ENCODE results near the gene RBFOX2.

Gene RBFOX2

DNA sequence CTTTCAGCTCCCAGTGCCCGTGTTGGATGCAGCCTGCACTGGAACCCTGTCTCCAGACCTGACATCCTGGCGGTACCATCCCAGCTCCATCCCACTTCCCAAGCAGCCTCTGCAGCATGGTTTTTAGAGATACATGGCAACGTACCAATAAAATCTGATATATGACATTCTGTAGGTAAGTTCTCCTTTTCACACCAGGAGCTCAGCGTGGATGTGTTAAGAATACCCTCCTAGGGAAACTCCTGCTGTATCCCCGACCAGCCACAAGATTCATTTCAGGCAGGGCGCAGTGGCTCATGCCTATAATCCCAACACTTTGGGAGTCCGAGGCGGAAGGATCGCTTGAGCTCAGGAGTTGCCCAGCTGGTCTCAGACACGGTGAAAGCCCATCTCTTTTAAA, 295.6 kb downstream of the RBFOX2 start:
- TF ChIP-seq, protein P1, sequence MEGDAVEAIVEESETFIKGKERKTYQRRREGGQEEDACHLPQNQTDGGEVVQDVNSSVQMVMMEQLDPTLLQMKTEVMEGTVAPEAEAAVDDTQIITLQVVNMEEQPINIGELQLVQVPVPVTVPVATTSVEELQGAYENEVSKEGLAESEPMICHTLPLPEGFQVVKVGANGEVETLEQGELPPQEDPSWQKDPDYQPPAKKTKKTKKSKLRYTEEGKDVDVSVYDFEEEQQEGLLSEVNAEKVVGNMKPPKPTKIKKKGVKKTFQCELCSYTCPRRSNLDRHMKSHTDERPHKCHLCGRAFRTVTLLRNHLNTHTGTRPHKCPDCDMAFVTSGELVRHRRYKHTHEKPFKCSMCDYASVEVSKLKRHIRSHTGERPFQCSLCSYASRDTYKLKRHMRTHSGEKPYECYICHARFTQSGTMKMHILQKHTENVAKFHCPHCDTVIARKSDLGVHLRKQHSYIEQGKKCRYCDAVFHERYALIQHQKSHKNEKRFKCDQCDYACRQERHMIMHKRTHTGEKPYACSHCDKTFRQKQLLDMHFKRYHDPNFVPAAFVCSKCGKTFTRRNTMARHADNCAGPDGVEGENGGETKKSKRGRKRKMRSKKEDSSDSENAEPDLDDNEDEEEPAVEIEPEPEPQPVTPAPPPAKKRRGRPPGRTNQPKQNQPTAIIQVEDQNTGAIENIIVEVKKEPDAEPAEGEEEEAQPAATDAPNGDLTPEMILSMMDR (conservative IDR thresholded peaks at IDR 0.05; ENCODE audit: control insufficient read depth, insufficient read depth, low read depth, low read length): no peak
- no peak for DNase-seq (ENCODE audit: low read depth)
- no peak overlapping the region for H3K4me3 ChIP-seq (ENCODE audit: control insufficient read depth, low read depth, low read length)

DNA sequence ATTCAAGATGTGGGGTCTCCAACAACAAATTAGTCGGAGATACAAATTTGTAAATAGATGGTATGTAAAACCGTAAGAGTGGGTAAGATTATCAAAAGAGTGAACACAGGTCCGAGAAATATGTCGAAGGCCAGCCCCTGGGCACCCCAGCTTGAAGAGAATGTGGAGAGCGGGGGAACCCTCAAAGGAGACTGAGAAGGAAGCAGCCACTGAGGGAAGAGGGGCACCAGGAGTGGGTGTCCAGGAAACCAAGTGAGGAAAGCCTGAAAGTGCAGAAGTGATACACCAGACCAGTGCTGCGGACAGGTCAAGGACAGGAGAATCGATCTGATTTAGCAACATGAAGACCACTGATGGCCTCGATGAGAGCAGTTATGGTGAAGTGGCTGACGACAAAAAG, 296.5 kb downstream of the RBFOX2 start:
- TF ChIP-seq, protein P1 (conservative IDR thresholded peaks at IDR 0.05; ENCODE audit: control insufficient read depth, insufficient read depth, low read depth, low read length): no peak
- DNase-seq (ENCODE audit: low read depth): no peak
- H3K4me3 ChIP-seq (ENCODE audit: control insufficient read depth, low read depth, low read length): no peak overlapping the region

DNA sequence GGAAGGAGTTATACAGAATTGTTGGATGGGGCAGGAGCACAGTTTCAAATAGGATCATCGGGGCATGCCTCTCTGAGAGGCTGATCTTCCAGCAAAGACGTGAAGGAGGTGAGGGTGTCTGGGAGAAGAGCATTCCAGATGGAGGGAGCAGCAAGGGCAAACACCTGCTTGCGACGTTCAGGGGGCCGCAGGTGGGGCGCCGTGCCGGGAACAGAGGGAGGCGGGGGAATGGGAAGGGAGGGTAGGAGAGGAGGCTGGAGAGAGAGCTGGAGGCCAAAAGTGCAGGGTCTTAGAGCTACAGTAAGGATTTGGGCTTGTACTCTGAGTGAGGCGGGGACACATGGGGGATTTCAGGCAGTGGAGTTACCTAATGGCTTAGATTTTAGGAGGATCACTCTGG, 297.3 kb downstream of the RBFOX2 start:
- no peak for DNase-seq (ENCODE audit: low read depth)
- TF ChIP-seq, protein P1 (conservative IDR thresholded peaks at IDR 0.05; ENCODE audit: control insufficient read depth, insufficient read depth, low read depth, low read length): no peak
- H3K4me3 ChIP-seq (ENCODE audit: control insufficient read depth, low read depth, low read length): no peak overlapping the region

- TF ChIP-seq, protein P1 (conservative IDR thresholded peaks at IDR 0.05; ENCODE audit: control insufficient read depth, insufficient read depth, low read depth, low read length): no peak
- no peak overlapping the region for H3K4me3 ChIP-seq (ENCODE audit: control insufficient read depth, low read depth, low read length)
- no peak for DNase-seq (ENCODE audit: low read depth)
These were observed 299.3 kb downstream of the RBFOX2 start for GRCh38 chr22:35729309-35729698.

DNA sequence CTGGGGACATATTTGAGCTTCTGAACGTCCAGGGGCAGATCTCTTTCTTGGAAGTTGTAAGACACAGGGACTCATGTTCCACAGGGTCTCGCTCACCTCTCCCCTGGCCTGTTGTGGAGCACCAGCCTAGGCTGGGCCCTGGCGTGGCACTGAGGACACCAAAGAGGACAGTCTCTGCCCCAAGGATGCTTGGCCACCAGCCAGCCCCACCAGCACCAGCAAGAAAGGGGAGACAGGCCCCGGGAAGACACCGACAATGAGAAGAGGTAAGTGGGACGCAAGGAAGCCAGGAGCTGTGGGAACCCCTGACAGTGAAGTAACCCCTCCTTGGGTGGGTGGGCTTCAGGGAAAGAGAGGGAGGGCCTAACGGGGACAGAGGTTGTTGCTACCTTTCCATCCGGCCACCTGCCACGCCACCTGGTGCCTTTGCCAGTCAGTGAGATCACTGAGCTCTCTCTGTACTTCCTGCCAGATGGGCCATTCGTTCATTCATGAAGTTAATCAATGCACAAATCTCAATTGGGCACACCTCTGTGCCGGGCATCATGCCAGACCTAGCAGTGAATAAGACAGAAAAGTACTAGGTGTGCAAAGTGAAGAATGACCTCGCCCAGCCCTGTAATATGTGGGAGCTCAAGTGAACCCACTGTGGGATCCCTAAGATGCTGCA, 299.9 kb downstream of the RBFOX2 start:
- no peak for DNase-seq (ENCODE audit: low read depth)
- TF ChIP-seq, protein P1 (conservative IDR thresholded peaks at IDR 0.05; ENCODE audit: control insufficient read depth, insufficient read depth, low read depth, low read length): no peak
- H3K4me3 ChIP-seq (ENCODE audit: control insufficient read depth, low read depth, low read length): no peak overlapping the region

DNA sequence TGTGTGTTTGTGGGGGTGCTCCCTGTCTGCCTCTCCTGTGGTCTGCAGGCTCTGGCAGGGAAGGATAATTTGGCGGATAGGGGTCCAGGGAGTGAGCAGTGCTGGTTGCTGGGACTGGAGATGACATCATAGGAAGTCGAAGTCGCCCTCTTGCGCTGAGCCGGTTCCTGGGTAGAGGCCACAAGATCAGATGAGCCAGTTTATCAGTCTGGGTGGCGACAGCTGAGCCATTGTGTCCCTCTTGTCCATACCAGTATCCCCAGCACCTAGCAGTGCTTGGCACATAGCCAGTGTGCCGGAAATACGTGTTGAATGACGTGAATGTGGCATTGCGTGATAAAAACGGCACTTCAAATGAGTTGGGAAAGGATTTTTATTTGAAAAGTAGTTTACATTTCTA, 301.2 kb downstream of the RBFOX2 start:
- no peak for DNase-seq (ENCODE audit: low read depth)
- TF ChIP-seq, protein P1 (conservative IDR thresholded peaks at IDR 0.05; ENCODE audit: control insufficient read depth, insufficient read depth, low read depth, low read length): no peak
- H3K4me3 ChIP-seq (ENCODE audit: control insufficient read depth, low read depth, low read length): no peak overlapping the region

GRCh38 chr22:35726933-35727332, 301.7 kb downstream of the RBFOX2 start:
- H3K4me3 ChIP-seq (ENCODE audit: control insufficient read depth, low read depth, low read length): no peak overlapping the region
- DNase-seq (ENCODE audit: low read depth): no peak
- TF ChIP-seq, protein P1 (conservative IDR thresholded peaks at IDR 0.05; ENCODE audit: control insufficient read depth, insufficient read depth, low read depth, low read length): no peak
